HG02571 (cell line): ENCODE results near the gene RTKN2.

ENCODE experiments used
- ATAC-seq: cut with Tn5 transposase; IDR thresholded peaks from one replicate; pipeline ENCODE4 v1.9.1; 2021; ENCODE audit warnings: mild to moderate bottlenecking, moderate library complexity; ENCODE audit not compliant: unreplicated experiment

RTKN2 gene

DNA sequence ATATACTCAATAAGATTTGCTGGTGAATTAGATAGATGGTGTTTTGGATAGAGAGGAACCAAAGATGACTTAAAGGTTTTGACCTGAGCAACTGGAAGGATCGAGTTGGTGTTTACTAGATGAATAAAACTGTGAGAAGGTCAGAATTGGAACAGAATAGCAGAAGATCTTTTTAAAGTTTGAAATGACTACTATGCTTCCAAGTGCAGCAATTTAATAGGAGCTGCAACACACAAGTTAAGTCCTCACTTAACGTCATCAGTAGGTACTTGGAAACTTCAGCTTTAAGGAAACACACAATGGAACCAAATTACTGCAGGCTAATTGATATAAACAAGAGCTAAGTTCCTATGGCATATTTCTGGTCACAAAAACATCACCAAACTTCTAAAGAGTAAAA, 86.5 kb downstream of the RTKN2 start:
- no peak for ATAC-seq

DNA sequence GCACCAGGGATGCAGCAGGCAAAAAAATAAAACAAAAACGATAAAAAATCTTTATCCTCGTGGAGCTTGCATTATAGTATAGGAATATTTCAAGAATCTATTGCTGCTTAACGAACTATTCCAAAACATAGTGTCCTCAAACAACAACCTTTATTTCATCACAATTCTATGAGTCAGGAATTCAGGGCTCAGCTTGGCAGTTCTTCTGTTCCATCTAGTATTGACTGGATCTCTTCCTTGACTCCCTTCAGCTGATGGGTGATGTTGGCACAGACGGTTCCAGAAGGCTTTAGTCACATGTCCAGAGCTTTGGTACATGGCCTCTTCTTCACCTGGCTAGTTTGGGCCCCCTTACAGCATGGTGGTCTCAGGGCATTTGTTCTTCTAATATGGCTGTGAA, 88.0 kb downstream of the RTKN2 start:
- no peak for ATAC-seq

DNA sequence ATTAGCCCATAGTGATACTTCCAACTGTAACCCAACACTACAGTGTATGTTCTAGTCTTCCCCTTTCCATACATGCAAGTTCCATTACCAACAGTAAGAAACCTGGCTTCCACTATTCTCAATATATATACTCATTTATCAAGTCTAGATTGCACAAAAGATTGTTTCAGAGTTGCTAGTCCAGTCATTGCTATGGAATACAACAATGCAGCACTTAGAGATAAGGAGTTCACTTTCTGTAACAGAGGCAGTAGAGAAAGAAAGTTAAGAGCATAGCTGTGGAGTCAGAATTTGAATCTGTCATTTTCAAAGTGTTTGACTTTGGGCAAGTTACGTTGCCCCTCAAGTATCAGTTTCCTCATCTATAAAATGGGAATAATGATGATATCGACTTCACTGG, 90.1 kb downstream of the RTKN2 start:
- no peak for ATAC-seq

DNA sequence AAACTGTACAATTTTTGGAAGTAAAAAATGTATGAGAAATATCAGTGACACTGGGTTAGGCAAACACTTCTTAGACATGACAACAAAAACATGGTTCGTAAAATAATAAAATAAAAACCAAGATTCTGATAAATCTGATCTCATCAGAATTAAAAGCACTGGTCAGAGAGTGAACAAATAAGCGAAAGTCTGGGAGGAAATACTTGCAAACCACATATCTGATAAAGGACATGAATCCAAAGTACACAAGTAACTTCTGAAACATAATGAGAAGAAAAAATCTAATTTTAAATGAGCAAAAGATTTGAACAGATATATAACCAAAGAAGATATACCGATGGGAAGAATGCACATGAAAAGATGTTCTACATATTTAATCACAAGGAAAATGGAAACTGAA, 91.5 kb downstream of the RTKN2 start:
- ATAC-seq = no peak

DNA sequence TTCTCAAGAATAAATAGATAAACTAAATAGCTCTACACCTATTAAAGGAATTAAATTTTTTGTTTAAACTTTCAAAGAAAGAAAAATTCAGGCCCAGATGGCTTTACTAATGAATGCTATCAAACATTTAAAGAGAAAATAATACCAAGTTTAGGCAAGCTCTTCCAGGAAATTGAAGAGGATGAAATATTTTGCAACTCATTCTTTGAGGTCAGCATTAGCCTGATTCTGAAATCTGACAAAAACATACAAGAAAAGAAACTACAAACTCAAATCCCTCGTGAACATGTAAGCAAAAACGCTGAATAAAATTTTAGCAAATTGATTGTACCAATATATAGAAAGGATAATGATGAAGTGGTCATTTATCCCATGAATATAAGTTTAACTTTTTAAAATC, 93.4 kb downstream of the RTKN2 start:
- ATAC-seq = no peak

DNA sequence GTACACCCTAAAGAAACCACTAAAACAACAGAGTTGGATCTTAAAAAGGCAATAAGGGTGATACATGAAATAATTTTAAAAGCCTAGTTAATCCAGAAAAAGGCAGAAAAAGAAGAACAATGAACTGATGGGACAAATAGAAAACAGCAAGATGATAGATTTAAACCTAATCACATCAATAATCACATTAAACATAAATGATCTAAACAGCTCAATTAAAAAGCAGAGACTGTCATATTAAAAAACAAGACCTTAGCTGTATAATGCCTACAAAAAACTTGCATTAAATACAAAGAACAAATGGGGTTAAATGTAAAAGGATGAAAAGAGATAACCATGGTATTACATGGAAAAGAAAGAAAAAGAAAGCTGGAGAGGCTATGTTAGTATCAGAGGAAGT, 96.2 kb downstream of the RTKN2 start:
- ATAC-seq = no peak

DNA sequence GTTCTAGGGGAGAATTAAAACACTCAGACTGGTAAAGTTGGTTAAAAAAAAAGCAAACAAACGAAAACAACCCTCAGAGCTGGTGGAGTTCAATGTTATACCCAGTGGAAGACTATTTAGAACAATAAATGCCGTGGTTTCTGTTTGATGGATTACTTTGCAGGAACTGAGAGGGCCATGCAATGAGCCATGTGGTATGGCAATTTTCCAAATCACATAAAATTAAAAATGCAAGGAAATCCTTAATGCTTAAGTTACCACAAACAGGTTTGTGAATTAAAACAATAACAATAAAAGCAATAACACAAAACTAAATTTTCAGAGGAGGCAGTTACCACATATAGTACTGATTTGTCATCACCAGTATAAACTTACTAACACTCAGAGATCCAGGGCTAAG, 96.9 kb downstream of the RTKN2 start:
- ATAC-seq = no peak

DNA sequence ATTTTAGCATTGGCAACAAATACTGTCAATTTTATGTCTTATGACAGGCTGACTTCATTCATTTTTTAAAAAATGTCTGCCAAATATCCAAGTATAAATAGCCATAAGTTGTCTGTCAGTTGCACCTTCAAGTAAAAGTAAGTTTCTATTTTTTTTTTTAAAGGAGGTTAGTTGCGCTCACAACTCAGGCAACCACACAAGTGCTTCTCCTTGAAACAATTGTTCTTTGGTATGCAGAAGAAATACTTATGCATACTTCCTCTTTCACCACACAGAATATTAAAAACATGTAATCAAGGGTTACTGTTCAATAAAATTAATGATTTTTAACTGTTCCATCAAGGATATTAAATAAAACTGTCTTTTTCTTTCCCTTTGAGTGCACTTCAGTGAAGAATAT, 97.9 kb downstream of the RTKN2 start:
- ATAC-seq = no peak

DNA sequence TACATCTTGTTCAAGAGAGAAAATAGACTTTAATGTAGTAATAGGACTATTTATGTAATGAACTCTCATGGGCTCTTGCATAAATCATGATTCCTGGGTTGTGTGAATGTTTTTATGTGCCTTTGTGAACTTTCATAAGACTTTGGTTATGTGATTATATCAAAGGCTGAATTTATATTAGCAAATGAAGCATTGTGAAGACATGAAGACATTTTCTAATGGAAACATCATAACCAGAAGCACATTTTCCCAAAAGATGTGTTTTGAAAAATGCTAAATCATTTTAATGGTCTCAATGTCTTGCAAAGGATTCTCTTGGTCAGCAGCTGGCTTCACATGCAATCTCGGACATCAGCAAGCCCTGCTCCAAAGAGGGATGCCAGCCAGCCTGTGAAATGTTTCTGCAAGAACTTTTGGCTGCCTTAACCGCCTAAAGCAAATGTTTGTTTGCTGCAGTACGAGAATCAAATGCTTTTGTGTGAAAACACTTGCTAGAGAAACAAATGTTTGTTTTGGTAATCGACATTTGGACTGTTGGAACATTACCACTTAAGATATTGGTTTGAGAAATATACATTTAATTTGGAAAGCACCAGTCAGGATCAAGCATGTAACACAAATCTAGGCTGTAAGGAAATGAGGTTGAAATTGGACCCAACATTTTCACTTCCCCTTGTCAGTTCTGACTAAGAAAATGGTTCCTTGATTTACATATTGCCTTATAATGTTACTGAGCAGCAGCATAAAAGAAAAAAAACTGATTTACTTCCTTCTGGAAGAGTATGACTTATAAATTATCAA, 102.1 kb downstream of the RTKN2 start:
- ATAC-seq = peak; percentile 97

DNA sequence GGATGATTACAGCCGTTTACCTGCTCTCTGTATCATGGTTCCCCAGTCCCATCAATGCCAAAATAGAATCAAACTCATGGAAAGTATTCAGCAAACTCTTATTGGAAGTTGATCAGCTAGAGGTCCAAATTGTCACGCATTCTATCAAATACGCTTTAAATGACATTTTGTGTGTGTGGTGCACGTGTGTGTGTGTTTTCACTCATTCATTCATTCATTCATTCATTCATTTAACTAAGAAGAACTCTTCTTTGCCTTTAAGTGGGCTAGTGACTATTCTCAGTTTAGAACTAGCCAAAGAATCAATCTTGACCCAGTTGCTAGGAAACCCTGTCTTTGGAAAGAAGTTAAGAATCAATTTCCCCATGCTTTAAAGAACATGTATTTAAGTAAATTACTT, 102.8 kb downstream of the RTKN2 start:
- no peak for ATAC-seq

DNA sequence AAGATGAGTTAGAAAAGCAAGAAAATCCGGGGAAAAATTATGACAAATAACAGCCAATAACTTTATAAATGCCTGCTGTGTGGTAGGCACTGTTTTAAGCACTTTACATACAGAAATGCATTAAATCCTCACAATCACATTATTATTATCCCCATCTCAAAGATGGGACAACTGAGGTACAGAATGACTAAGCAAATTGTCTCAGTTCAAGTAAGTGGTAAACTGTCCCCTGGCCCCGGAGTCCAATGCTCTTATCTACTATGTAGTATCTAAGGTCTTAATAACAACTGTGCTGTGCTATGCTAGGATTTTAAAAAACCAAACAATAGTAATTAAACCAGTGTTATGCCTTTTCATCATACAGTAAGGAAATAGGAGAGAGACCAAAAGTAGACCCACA, 105.6 kb downstream of the RTKN2 start:
- no peak for ATAC-seq

DNA sequence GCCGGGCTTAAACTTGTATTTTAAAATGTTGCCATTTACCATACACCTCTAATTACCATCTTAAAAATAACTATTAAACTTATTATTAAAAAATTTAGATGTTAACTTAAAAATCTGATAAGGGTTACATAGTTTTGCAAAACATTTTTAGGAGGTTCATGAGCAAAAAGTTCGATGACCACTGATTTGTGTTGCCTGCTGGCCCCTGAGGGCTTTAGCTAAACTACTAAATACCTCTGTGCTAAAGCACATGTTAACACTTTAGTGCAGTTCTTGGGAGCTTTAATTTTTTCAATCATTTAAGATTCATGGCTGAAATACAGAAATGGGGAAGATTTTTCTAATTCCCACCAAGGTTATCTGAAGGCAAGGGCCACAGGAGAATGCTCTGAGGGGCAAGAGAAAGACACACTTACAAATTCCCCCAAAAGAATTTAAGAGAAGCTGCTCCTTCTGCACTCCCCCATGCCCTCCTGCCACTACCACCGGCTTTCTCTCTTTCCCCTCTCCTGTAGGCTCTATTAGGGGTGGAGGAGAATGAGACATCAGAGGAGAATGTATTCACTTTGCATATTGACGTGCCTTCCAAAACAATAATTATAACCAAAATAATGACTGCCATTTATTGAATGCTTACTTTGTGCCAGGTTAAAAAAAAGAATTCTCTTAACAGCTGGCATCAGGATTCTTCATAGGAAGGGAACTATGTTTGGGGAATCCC, 106.2 kb downstream of the RTKN2 start:
- ATAC-seq = no peak

DNA sequence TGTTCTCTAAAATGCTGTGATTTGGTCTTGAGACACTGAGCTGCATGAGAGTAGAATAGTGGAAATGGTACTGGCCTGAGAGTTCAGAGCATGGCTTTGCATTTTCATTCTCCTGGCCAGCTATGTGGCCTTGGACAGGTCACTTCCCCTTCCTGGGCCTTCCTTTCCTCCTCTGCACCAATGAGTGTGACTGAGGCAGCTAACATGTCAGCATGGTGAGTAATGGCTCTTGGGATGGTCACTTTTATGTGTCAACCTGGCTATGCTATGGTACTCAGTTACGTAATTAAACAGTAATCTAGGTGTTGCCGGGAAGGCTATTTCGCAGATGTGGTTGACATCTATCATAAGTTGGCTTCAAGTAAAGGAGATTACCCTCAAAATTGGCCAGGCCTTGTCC, 109.3 kb downstream of the RTKN2 start:
- ATAC-seq = no peak

DNA sequence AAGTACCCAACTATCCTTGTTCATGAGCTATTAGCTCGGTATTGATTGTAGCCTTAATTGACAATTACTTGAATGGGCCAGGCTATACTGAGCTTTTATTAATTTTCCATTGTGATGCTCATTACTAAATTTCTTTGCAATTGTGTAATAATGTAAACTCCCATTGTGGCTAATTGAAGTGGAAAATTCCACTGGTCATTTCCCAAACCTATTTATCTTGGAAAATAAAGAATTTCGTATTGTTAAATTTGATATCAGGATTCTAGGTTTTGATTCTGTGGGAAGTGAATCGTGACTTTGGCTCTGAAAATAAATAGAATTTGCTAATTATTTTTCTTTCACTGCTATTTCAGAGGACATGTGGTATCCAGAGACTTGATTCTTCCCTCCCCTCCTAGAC, 111.0 kb downstream of the RTKN2 start:
- ATAC-seq = no peak

DNA sequence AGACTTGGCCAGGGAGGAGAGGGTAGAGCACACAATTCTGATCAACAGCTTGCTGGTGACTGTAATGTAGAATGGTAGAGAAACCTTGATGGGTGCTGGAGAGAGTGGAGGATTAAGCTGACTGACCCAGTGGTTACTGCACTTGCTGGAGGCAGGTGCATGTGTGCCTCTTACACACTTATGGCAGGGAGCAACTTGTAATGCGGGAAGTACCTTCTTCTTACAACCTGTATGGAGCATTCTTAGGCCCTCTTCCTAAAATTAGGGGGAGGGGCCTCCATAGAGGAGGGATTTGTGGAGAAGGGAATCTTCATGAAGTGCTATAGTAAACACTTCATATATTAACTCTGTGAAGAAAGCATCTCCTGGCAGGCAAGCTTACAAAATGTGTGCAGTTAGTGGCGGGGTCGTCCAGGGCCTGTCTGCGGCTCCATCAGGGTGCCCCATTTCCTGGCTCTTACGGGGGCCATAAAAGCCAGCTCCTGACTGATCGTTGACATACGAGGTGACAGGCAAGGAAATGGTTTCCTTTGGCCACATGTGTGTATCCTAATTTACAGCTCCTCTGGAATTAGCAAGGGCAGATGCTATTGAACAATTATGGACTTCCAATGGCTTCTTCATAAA, 113.5 kb downstream of the RTKN2 start:
- no peak for ATAC-seq

DNA sequence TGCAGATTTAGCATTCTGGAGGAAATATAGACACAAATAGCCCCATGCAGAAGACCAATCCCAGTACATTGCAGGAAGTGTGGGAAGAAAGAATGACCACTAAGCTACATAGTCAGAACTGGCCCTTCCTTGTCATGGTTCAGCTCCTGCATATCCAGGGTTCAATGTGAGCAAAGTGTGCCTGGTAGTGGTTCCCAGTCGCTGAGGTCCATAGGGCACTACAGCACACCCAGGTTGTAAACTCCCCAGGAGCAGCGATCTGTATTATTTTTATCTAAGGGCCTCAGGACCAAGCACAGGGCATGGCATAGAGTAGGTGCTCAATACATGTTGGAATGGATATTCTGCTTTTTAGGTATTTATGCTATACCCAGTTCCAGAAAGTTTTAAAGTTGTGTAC, 114.4 kb downstream of the RTKN2 start:
- ATAC-seq = no peak

DNA sequence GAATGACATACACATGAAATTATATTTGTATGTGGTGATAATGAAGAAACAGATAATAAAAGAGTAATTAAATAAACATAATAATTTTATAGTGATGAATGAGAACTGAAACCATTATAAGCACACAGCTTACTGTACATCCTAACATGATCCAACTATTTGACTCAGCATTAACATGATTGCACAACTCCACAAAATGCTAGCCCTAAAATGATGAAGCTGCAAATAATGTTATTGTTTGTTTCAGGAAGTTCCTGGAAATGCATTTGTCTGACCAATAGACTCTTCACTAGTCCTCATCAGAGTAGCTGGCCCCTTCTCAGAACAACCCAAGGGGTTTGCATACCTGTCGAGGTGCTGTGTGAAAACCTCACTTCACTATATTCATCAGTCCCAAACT, 115.5 kb downstream of the RTKN2 start:
- ATAC-seq = no peak

DNA sequence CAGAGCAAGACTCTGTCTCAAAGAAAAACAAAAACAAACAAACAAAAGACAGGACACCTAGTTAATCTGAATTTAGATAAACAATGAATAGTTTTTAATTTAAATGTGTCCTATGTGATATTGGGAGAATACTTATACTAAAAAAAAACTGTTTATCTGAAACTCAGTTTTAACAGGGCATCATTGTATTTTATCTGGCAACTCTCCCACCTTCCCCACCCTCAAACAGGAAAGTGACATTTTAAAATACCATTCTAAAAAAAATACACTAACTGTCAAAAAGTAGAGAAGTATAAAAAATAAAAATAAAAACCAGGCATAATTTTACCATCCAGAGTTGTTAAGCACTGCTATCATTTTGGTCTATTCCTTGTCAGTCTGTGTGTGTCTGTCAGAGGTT, 119.0 kb downstream of the RTKN2 start:
- ATAC-seq = no peak

DNA sequence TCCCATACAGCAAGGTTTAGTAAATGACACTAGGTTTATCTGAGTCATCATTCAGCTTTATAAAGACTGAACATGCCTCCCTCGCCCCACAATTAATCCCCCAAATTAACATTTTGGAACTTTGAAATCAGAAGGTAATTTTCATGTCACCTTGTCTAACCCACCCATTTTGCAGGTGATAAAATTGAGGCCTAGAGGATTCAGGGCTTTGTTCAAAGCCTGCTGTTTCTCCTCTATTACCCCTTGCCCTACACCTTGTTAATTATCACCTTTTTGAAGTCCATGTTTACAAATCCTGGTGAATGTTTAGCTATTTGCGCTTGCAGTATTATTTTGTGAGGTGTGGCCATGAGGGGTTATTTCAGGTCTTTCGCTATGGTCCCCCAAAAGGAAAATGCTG, 120.5 kb downstream of the RTKN2 start:
- ATAC-seq = no peak

DNA sequence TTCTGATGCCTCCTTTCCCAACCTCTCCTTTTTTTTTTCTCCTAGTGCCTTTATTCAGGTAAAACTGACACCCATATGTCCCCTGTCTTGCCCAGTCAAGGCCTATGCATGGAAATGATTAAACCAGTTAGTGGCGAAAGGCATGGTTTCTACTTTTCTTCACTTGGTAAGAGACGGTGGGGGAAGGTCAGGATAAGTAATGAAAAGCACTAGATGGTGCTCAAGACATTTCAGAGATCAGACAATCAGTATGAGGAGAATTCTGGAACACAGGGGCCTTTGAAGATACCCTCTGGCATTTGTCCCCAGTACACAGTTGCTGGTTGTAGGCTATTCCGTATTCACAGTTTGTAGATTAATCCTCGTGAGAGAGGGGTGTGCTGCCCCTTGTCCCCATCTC, 121.2 kb downstream of the RTKN2 start:
- ATAC-seq = no peak

DNA sequence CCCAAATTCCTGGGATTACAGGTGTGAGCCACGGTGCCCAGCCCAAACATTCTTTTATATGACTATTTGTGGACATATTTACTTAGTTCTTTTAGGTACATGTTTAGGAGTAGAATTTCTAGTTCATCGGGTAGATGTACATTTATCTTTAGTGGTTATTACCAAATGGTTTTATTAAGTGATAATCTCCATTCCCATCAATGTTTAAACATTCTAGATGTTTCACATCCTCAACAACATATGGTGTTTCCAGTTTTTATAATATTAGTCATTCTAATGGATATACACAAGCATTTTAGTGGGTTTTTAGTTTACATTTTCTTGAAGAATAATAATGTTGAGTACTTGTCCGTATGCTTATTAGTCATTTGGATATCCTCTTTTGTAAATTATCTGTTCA, 131.7 kb downstream of the RTKN2 start:
- ATAC-seq = no peak

DNA sequence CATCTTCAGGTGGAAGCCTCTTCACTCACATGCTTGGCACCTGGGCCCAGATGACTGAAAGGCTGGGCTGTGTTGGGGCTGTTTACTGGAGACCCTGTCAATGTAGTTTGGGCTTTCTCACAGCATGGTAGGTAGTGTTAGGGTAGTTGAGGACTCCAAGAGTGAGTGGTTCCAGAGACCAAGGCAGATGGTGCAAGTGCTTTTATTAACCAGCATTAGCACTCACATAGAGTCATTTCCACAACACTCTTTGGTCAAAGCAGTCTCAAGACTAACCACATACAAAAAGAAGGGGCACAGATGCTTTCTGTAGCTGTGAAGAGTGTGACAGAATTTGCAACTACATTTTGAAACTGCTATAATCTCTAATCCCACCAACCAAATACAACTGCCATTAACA, 135.0 kb downstream of the RTKN2 start:
- no peak for ATAC-seq
